ENCODE measurements around the gene TALDO1.

TALDO1 gene

GRCh38 chr11:749731-750130 lies 2.5 kb downstream of the TALDO1 start:
- Histone ChIP-seq H3K4me3 (ENCODE audit: low read length, poor library complexity, severe bottlenecking) (peak overlapping the region; percentile 79), H3K27me3 (ENCODE audit: insufficient read depth, low read length, poor library complexity, severe bottlenecking) (no peaks in the 10 kb centered on the region), H3K9ac (ENCODE audit: low read depth, low read length, poor library complexity, severe bottlenecking) (peak overlapping the region; percentile 78), H4K20me1 (ENCODE audit: insufficient read depth, low read length, poor library complexity, severe bottlenecking) (peaks cover 19% of the 10 kb centered on the region), H3K9me2 (replicated peaks; ENCODE audit: low read depth, low read length) (no peaks in the 10 kb centered on the region), H3F3A (ENCODE audit: low read depth) (no peaks in the 10 kb centered on the region), H3K4me2 (ENCODE audit: low read depth, low read length, poor library complexity, severe bottlenecking) (peak overlapping the region; percentile 93), H2AFZ (ENCODE audit: low read length) (no peak overlapping the region), H3K9me3 (ENCODE audit: insufficient read depth, low read depth, low read length) (no peaks in the 10 kb centered on the region), H3K36me3 (ENCODE audit: insufficient read depth, low read length) (no peaks in the 10 kb centered on the region), H3K4me1 (ENCODE audit: insufficient read depth, low read length, poor library complexity, severe bottlenecking) (peaks cover 26% of the 10 kb centered on the region), H3K79me2 (ENCODE audit: insufficient read depth, low read length) (peaks cover 61% of the 10 kb centered on the region)
- TF ChIP-seq EZH2phosphoT487 (IDR thresholded peaks at IDR 0.05; ENCODE audit: borderline replicate concordance), result no peak
- TF ChIP-seq CTCF (conservative IDR thresholded peaks at IDR 0.05; ENCODE audit: low read length), result no peak

DNA sequence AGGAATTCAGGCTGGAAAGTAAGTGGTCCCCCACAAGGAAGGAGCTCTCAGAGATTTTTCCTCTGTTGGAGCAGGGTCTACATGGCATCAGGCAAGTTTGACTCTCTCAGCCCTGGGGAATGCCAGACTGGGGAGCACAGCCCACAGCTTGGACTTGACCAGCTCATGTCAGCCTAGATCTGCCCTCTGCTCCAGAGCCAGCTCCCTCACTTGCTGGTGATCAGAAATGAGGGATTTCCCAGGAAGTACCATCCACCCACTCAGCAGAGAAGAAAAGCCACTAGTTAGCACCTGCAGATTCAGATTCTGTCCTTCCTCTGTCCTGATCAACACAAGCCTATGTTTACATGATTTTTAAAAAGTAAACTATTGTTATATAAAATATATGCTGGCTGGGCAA lies 13.0 kb downstream of the TALDO1 start:
- H3K9me3 ChIP-seq (ENCODE audit: insufficient read depth, low read depth, low read length), result no peaks in the 10 kb centered on the region
- H3K4me1 ChIP-seq (ENCODE audit: insufficient read depth, low read length, poor library complexity, severe bottlenecking), result no peaks in the 10 kb centered on the region
- no peaks in the 10 kb centered on the region for H3K9me2 ChIP-seq (replicated peaks; ENCODE audit: low read depth, low read length)
- peaks cover 68% of the 10 kb centered on the region; the same call in 1 of the 2 replicates for H3K36me3 ChIP-seq (ENCODE audit: insufficient read depth, low read length)
- H2AFZ ChIP-seq (ENCODE audit: low read length), result no peak overlapping the region
- H3K9ac ChIP-seq (ENCODE audit: low read depth, low read length, poor library complexity, severe bottlenecking), result no peak overlapping the region
- peaks cover 6% of the 10 kb centered on the region; the same call in 1 of the 2 replicates for H3K79me2 ChIP-seq (ENCODE audit: insufficient read depth, low read length)
- no peak for TF ChIP-seq EZH2phosphoT487 (IDR thresholded peaks at IDR 0.05; ENCODE audit: borderline replicate concordance)
- no peak for TF ChIP-seq CTCF (conservative IDR thresholded peaks at IDR 0.05; ENCODE audit: low read length)
- no peaks in the 10 kb centered on the region for H3F3A ChIP-seq (ENCODE audit: low read depth)
- H3K4me2 ChIP-seq (ENCODE audit: low read depth, low read length, poor library complexity, severe bottlenecking), result no peak overlapping the region
- no peak overlapping the region for H3K4me3 ChIP-seq (ENCODE audit: low read length, poor library complexity, severe bottlenecking)
- H4K20me1 ChIP-seq (ENCODE audit: insufficient read depth, low read length, poor library complexity, severe bottlenecking), result no peaks in the 10 kb centered on the region
- no peaks in the 10 kb centered on the region for H3K27me3 ChIP-seq (ENCODE audit: insufficient read depth, low read length, poor library complexity, severe bottlenecking)

DNA sequence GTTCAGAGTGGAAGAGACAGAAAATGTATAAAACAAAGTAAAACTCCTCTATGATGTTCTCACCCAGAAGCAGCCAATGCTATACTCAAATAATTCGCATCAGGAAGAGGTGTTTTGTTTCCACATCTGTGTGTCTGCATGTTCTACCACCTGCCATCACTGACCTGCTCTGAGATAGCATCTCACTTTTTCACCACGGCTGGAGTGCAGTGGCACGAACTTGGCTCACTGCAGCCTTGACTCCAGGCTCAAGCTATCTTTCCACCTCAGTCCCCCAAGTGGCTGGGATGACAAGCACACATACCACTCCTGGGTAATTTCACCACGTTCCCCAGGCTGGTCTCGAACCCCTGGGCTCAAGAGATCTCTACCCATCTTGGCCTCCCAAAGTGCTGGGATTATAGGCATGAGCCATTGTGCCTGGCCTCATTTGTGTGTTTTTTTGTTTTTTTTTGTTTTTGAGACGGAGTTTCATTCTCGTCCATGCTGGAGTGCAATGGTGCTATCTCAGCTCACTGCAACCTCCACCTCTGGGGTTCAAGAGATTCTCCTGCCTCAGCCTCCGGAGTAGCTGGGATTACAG lies 14.4 kb downstream of the TALDO1 start:
- no peaks in the 10 kb centered on the region for H3K27me3 ChIP-seq (ENCODE audit: insufficient read depth, low read length, poor library complexity, severe bottlenecking)
- H3K36me3 ChIP-seq (ENCODE audit: insufficient read depth, low read length), result peaks cover 73% of the 10 kb centered on the region; the same call in 1 of the 2 replicates
- no peaks in the 10 kb centered on the region for H3K4me1 ChIP-seq (ENCODE audit: insufficient read depth, low read length, poor library complexity, severe bottlenecking)
- H3K79me2 ChIP-seq (ENCODE audit: insufficient read depth, low read length), result no peaks in the 10 kb centered on the region
- H3K9ac ChIP-seq (ENCODE audit: low read depth, low read length, poor library complexity, severe bottlenecking), result no peak overlapping the region
- no peak overlapping the region for H3K4me2 ChIP-seq (ENCODE audit: low read depth, low read length, poor library complexity, severe bottlenecking)
- no peak overlapping the region for H3K4me3 ChIP-seq (ENCODE audit: low read length, poor library complexity, severe bottlenecking)
- no peak overlapping the region for H2AFZ ChIP-seq (ENCODE audit: low read length)
- TF ChIP-seq CTCF (conservative IDR thresholded peaks at IDR 0.05; ENCODE audit: low read length), result no peak
- no peak for TF ChIP-seq EZH2phosphoT487 (IDR thresholded peaks at IDR 0.05; ENCODE audit: borderline replicate concordance)
- no peaks in the 10 kb centered on the region for H3K9me3 ChIP-seq (ENCODE audit: insufficient read depth, low read depth, low read length)
- H4K20me1 ChIP-seq (ENCODE audit: insufficient read depth, low read length, poor library complexity, severe bottlenecking), result no peaks in the 10 kb centered on the region
- H3F3A ChIP-seq (ENCODE audit: low read depth), result no peaks in the 10 kb centered on the region
- H3K9me2 ChIP-seq (replicated peaks; ENCODE audit: low read depth, low read length), result no peaks in the 10 kb centered on the region

All from Loucy (cell line).